Endothelial cell of umbilical vein (primary cell): Measurements from ENCODE around the gene CHI3L1. TPM values are rescaled to one million over a fixed set of nuclear protein-coding genes. Genes with fewer than 3 reads are reported as not detected.

Source experiments
- BruUV-seq: library from RNA; stranded (reverse); fragments of 400-500 nt; replicated peaks from 2 replicates; lab custom pipeline; 2021; lab: Mats Ljungman, UMichigan
- CTCF ChIA-PET: fragments of 300-600, 350-600 bp; sonication (Branson Sonifier 250); formaldehyde crosslinking; loops from one replicate; lab custom pipeline; 2021; ENCODE audit warnings: antibody characterized with exemption, inconsistent platforms; lab: Charles Lee
- POLR2A ChIA-PET: fragments of 300-600, 350-600 bp; sonication (Branson Sonifier 250); formaldehyde crosslinking; loops from one replicate; lab custom pipeline; 2021; ENCODE audit warnings: antibody characterized with exemption, inconsistent platforms; lab: Charles Lee
- DNase-seq: peaks from one replicate; pipeline ENCODE4 v3.0.0-alpha.2; 2011; ENCODE audit warnings: low read depth, low spot score
- FAIRE-seq: peaks from 2 replicates; lab custom pipeline; 2011; peaks lifted over from hg19 to GRCh38; lab: Jason Lieb, UNC
- H2AFZ ChIP-seq: 2 replicates; pipeline ENCODE4 v1.6.0; 2012; ENCODE audit warnings: low read depth, low read length, control low read depth, inconsistent platforms
- H3K27ac ChIP-seq: 2 replicates; pipeline ENCODE4 v1.5.1; 2011; ENCODE audit warnings: low read depth, mild to moderate bottlenecking, control low read depth, low read length, moderate library complexity; ENCODE audit not compliant: insufficient read depth
- H3K27me3 ChIP-seq, 2 experiments: 2 replicates each; pipeline versions ENCODE4 v1.6.0 to v1.6.1; 2011; ENCODE audit warnings: low read length in 2 of 2, mixed read lengths in 1 of 2; ENCODE audit not compliant: control insufficient read depth in 2 of 2, insufficient read depth in 2 of 2
- H3K36me3 ChIP-seq, 2 experiments: 2 replicates in 1 of 2; 3 replicates in 1 of 2; pipeline ENCODE4 v1.5.1; 2011; ENCODE audit warnings: low read length in 2 of 2, mild to moderate bottlenecking in 1 of 2, moderate library complexity in 1 of 2; ENCODE audit not compliant: control insufficient read depth in 2 of 2, insufficient read depth in 2 of 2; ENCODE audit errors: extremely low read depth in 1 of 2
- H3K4me1 ChIP-seq: 3 replicates; pipeline ENCODE4 v1.5.1; 2011; ENCODE audit warnings: mild to moderate bottlenecking, low read length; ENCODE audit not compliant: control insufficient read depth, insufficient read depth; ENCODE audit errors: extremely low read depth
- H3K4me2 ChIP-seq: 2 replicates; pipeline ENCODE4 v1.6.1; 2011; ENCODE audit warnings: low read length, control low read depth, mixed read lengths; ENCODE audit not compliant: insufficient read depth
- H3K4me3 ChIP-seq, 3 experiments: fragments of 200-600 bp in 1 of 3; sonication (generic), shearing (Covaris generic) in 1 of 3; replicated peaks in 1 of 3; 2 replicates each; pipeline ENCODE4 v1.5.1; 2011 to 2016; ENCODE audit warnings: control low read depth in 3 of 3, low read length in 3 of 3, mild to moderate bottlenecking in 2 of 3, inconsistent platforms in 1 of 3, low read depth in 1 of 3, moderate library complexity in 1 of 3; ENCODE audit not compliant: insufficient read depth in 1 of 3
- H3K79me2 ChIP-seq: 2 replicates; pipeline ENCODE4 v1.6.0; 2012; ENCODE audit warnings: low read length, inconsistent platforms; ENCODE audit not compliant: control insufficient read depth, insufficient read depth
- H3K9ac ChIP-seq: replicated peaks from 2 replicates; pipeline ENCODE3; 2011; ENCODE audit warnings: low read length, control low read depth; ENCODE audit not compliant: insufficient read depth; ENCODE audit errors: extremely low read depth
- H3K9me1 ChIP-seq: replicated peaks from 3 replicates; pipeline ENCODE4 v1.6.0; 2011; ENCODE audit warnings: mild to moderate bottlenecking, low read length; ENCODE audit not compliant: control insufficient read depth, insufficient read depth; ENCODE audit errors: extremely low read depth
- H3K9me3 ChIP-seq: replicated peaks from 2 replicates; pipeline ENCODE4 v1.5.1; 2012; ENCODE audit warnings: low read length, inconsistent platforms; ENCODE audit not compliant: control insufficient read depth, insufficient read depth
- H4K20me1 ChIP-seq: replicated peaks from 2 replicates; pipeline ENCODE3; 2011; ENCODE audit warnings: mild to moderate bottlenecking, low read length; ENCODE audit not compliant: control insufficient read depth, insufficient read depth; ENCODE audit errors: extremely low read depth
- CTCF ChIP-seq, 2 donors: IDR thresholded peaks; 1 replicate in 1 of 2; 2 replicates in 1 of 2; pipeline ENCODE4 v1.5.1; 2011; ENCODE audit warnings: low read length in 2 of 2, mild to moderate bottlenecking in 2 of 2, moderate library complexity in 2 of 2, control low read depth in 1 of 2, inconsistent platforms in 1 of 2, low read depth in 1 of 2; ENCODE audit not compliant: insufficient read depth in 1 of 2; ENCODE audit errors: extremely low read depth in 1 of 2
- EZH2 ChIP-seq: IDR thresholded peaks from 2 replicates; pipeline ENCODE4 v1.6.1; 2012; ENCODE audit warnings: borderline replicate concordance, low read depth, mild to moderate bottlenecking, moderate library complexity, low read length, inconsistent platforms; ENCODE audit not compliant: severe bottlenecking
- FOS ChIP-seq: IDR thresholded peaks from 2 replicates; pipeline ENCODE4 v1.6.1; 2011; ENCODE audit warnings: mild to moderate bottlenecking, low read length, moderate library complexity, borderline replicate concordance; ENCODE audit not compliant: insufficient read depth
- GATA2 ChIP-seq: IDR thresholded peaks from 2 replicates; pipeline ENCODE4 v1.7.0; 2011; ENCODE audit warnings: low read depth, mild to moderate bottlenecking, moderate library complexity, mixed read lengths, low read length; ENCODE audit not compliant: insufficient read length, insufficient read depth
- JUN ChIP-seq: IDR thresholded peaks from 2 replicates; pipeline ENCODE4 v1.6.1; 2011; ENCODE audit warnings: borderline replicate concordance, low read depth; ENCODE audit not compliant: insufficient read length, insufficient read depth
- MAX ChIP-seq: IDR thresholded peaks from 2 replicates; pipeline ENCODE4 v1.6.1; 2011; ENCODE audit not compliant: insufficient read depth, insufficient read length
- MYC ChIP-seq: IDR thresholded peaks from one replicate; pipeline ENCODE4 v1.6.1; 2011; ENCODE audit warnings: mild to moderate bottlenecking, low read depth, low read length
- POLR2A ChIP-seq: IDR thresholded peaks from 2 replicates; pipeline ENCODE4 v1.6.1; 2012; ENCODE audit warnings: low read depth, mild to moderate bottlenecking, control low read depth, low read length
- POLR2AphosphoS5 ChIP-seq: IDR thresholded peaks from 2 replicates; pipeline ENCODE4 v1.6.1; 2012; ENCODE audit warnings: low read depth, mild to moderate bottlenecking, control low read depth, low read length, moderate library complexity; ENCODE audit not compliant: insufficient read depth
- dilution Hi-C: fragments of 300-500 bp; cut with MboI; formaldehyde crosslinking; loops from one replicate; pipeline ENCODE4 v1.15.0; 2019; ENCODE audit warnings: low sequenced_read_pairs; ENCODE audit not compliant: extremely low pct_ligation_motif_present
- intact Hi-C: fragments of 100-400 bp; cut with micrococcal nuclease; formaldehyde crosslinking; loops from one replicate; pipeline ENCODE4 v1.10.0; 2022
- polyA plus RNA-seq, 4 experiments: library from polyadenylated mRNA; depleted of rRNA in 3 of 4; stranded (reverse) in 3 of 4; unstranded in 1 of 4; fragments of >200 nt; gene quantifications; 2 replicates each; pipeline versions ENCODE4 v1.2.1 to v1.2.3, GENCODE V29; 2011 to 2012; ENCODE audit warnings: missing spikeins in 1 of 4
- total RNA-seq: library from RNA; stranded (reverse); gene quantifications from 2 replicates; pipeline ENCODE4 v1.2.3, GENCODE V29; 2021

CHI3L1 gene
- total and polyA plus RNA-seq, 2 donors (not counting 3 experiments of a cell fraction or from before 2014, with no cell fraction given): not detected

GRCh38 chr1:203166192-203166940 lies 20.1 kb downstream of the CHI3L1 start:
- Histone ChIP-seq H3K4me1 (no peaks in the 10 kb centered on the region), H3K9ac (no peak overlapping the region), H3K4me3 (no peak overlapping the region), H3K9me3 (no peaks in the 10 kb centered on the region), H3K79me2 (no peaks in the 10 kb centered on the region), H3K27ac (no peak overlapping the region), H3K4me2 (no peak overlapping the region), H3K36me3 (no peaks in the 10 kb centered on the region), H3K27me3 (peaks cover 0 to 10% of the 10 kb centered on the region in 2 experiments), H3K9me1 (no peaks in the 10 kb centered on the region), H2AFZ (no peak overlapping the region), H4K20me1 (no peaks in the 10 kb centered on the region)
- BruUV-seq: no TSS peak
- TF ChIP-seq CTCF (IDR thresholded peaks at IDR 0.05; ENCODE audit: extremely low read depth in 1 of 2, insufficient read depth in 1 of 2, low read depth in 1 of 2, low read length in 2 of 2) (no peak), EZH2 (no peak), POLR2A (no peak), GATA2 (no peak)
- DNase-seq: no peak
- dilution Hi-C loops: no loop called here
- intact Hi-C loops: no loop called here
- POLR2A ChIA-PET: no interaction called here
- CTCF ChIA-PET: interaction anchor here (1.1 to 2.8 kb wide), 3 partner anchors 9 to 50 kb away, joined by 5 to 17 read pairs (median 8); partner anchors contain the start of gene MYBPH
- no peak for FAIRE-seq

GRCh38 chr1:203165800-203166161 lies 20.7 kb downstream of the CHI3L1 start:
- POLR2A ChIA-PET: no interaction called here
- no peaks in the 10 kb centered on the region for H3K4me1 ChIP-seq
- no peaks in the 10 kb centered on the region for H4K20me1 ChIP-seq
- H3K79me2 ChIP-seq: no peaks in the 10 kb centered on the region
- FAIRE-seq: no peak
- H3K9me1 ChIP-seq: no peaks in the 10 kb centered on the region
- DNase-seq: no peak
- H3K4me3 ChIP-seq: no peak overlapping the region
- H3K9ac ChIP-seq: no peak overlapping the region
- H3K9me3 ChIP-seq: no peaks in the 10 kb centered on the region
- no peak overlapping the region for H2AFZ ChIP-seq
- dilution Hi-C loops: no loop called here
- TF ChIP-seq POLR2AphosphoS5 (no peak), POLR2A (no peak), JUN (no peak), CTCF (IDR thresholded peaks at IDR 0.05; ENCODE audit: extremely low read depth in 1 of 2, insufficient read depth in 1 of 2, low read depth in 1 of 2, low read length in 2 of 2) (no peak), EZH2 (no peak), GATA2 (no peak), MYC (no peak), FOS (no peak), MAX (no peak)
- H3K27me3 ChIP-seq: peaks cover 2 to 12% of the 10 kb centered on the region in 2 experiments
- no peak overlapping the region for H3K4me2 ChIP-seq
- intact Hi-C loops: no loop called here
- no TSS peak for BruUV-seq
- no peaks in the 10 kb centered on the region for H3K36me3 ChIP-seq
- CTCF ChIA-PET: interaction anchor here (1.1 to 2.8 kb wide), 3 partner anchors 10 to 50 kb away, joined by 5 to 17 read pairs (median 8); partner anchors contain the start of gene MYBPH
- no peak overlapping the region for H3K27ac ChIP-seq
